HG03457 (cell line): ENCODE results near the gene TUBB6.
A peak's percentile ranks its signal among the peaks of the same experiment; 100 is the strongest.

ENCODE experiments used
- ATAC-seq: cut with Tn5 transposase; IDR thresholded peaks from one replicate; pipeline ENCODE4 v1.9.1; 2021; ENCODE audit warnings: moderate number of reproducible peaks; ENCODE audit not compliant: unreplicated experiment

TUBB6 gene

GRCh38 chr18:12313530-12314245, 5.6 kb downstream of the TUBB6 start:
- ATAC-seq, result no peak

GRCh38 chr18:12314591-12315305, 6.7 kb downstream of the TUBB6 start:
- no peak for ATAC-seq

GRCh38 chr18:12315490-12315889, 7.4 kb downstream of the TUBB6 start:
- ATAC-seq, result no peak

- ATAC-seq, result no peak
Observed at GRCh38 chr18:12315911-12316310, 7.9 kb downstream of the TUBB6 start.

GRCh38 chr18:12317664-12318333, 9.8 kb downstream of the TUBB6 start:
- no peak for ATAC-seq

- no peak for ATAC-seq
Observed at GRCh38 chr18:12318334-12318697, 10.3 kb downstream of the TUBB6 start.

- no peak for ATAC-seq
Observed at GRCh38 chr18:12318857-12319256, 10.8 kb downstream of the TUBB6 start.

GRCh38 chr18:12321333-12321732, 13.3 kb downstream of the TUBB6 start:
- ATAC-seq, result peak; percentile 85

- no peak for ATAC-seq
Observed at GRCh38 chr18:12324991-12325725, 17.1 kb downstream of the TUBB6 start.

GRCh38 chr18:12325726-12326245, 17.7 kb downstream of the TUBB6 start:
- no peak for ATAC-seq

GRCh38 chr18:12326711-12327460, 18.8 kb downstream of the TUBB6 start:
- ATAC-seq, result no peak

- ATAC-seq, result no peak
Observed at GRCh38 chr18:12327510-12328178, 19.6 kb downstream of the TUBB6 start.

GRCh38 chr18:12328179-12328823, 20.3 kb downstream of the TUBB6 start:
- no peak for ATAC-seq

- ATAC-seq, result no peak
Observed at GRCh38 chr18:12329125-12329698, 21.2 kb downstream of the TUBB6 start.

- no peak for ATAC-seq
Observed at GRCh38 chr18:12330766-12331165, 22.7 kb downstream of the TUBB6 start.

GRCh38 chr18:12333506-12334290, 25.7 kb downstream of the TUBB6 start:
- ATAC-seq, result no peak

- ATAC-seq, result no peak
Observed at GRCh38 chr18:12334366-12334808, 26.3 kb downstream of the TUBB6 start.

- no peak for ATAC-seq
Observed at GRCh38 chr18:12334863-12335262, 26.8 kb downstream of the TUBB6 start.
